MM.1S (cell line): ENCODE data around the gene ARSA.

ENCODE experiments used
- DNase-seq: peaks from one replicate; pipeline ENCODE4 v3.0.0-alpha.2; 2015
- H2AFZ ChIP-seq: fragments of 300-600 bp; sonication (generic); 2 replicates; pipeline ENCODE4 v1.6.0; 2016; ENCODE audit warnings: antibody characterized with exemption, low read length
- H3F3A ChIP-seq: fragments of 300-600 bp; sonication (generic); 2 replicates; pipeline ENCODE4 v1.6.1; 2016; ENCODE audit warnings: mild to moderate bottlenecking, antibody characterized with exemption, low read length, moderate library complexity, mixed read lengths; ENCODE audit not compliant: insufficient read depth
- H3K27ac ChIP-seq: fragments of 300-600 bp; sonication (generic); 2 replicates; pipeline ENCODE4 v1.5.1; 2016; ENCODE audit warnings: mild to moderate bottlenecking, low read length
- H3K27me3 ChIP-seq: fragments of 300-600 bp; sonication (generic); replicated peaks from 2 replicates; pipeline ENCODE4 v1.6.0; 2016; ENCODE audit warnings: low read length; ENCODE audit not compliant: insufficient read depth
- H3K36me3 ChIP-seq: fragments of 300-600 bp; sonication (generic); replicated peaks from 2 replicates; pipeline ENCODE4 v1.6.1; 2016; ENCODE audit warnings: mild to moderate bottlenecking, low read length, mixed read lengths; ENCODE audit not compliant: insufficient read depth
- H3K4me1 ChIP-seq: fragments of 300-600 bp; sonication (generic); 2 replicates; pipeline ENCODE4 v1.6.1; 2016; ENCODE audit warnings: low read length, mixed read lengths
- H3K4me2 ChIP-seq: fragments of 300-600 bp; sonication (generic); 2 replicates; pipeline ENCODE4 v1.6.0; 2016; ENCODE audit warnings: low read depth, low read length
- H3K4me3 ChIP-seq: fragments of 300-600 bp; sonication (generic); 2 replicates; pipeline ENCODE4 v1.5.1; 2016; ENCODE audit warnings: low read length, mixed read lengths
- H3K79me2 ChIP-seq: fragments of 300-600 bp; sonication (generic); 2 replicates; pipeline ENCODE4 v1.6.1; 2016; ENCODE audit warnings: mixed run types, low read length, mixed read lengths
- H3K9ac ChIP-seq: fragments of 300-600 bp; sonication (generic); 2 replicates; pipeline ENCODE4 v1.6.1; 2016; ENCODE audit warnings: low read length, mixed read lengths
- H3K9me2 ChIP-seq: fragments of 300-600 bp; sonication (generic); replicated peaks from 2 replicates; pipeline ENCODE4 v1.6.1; 2016; ENCODE audit warnings: mild to moderate bottlenecking, low read length, mixed read lengths; ENCODE audit not compliant: insufficient read depth
- H3K9me3 ChIP-seq: fragments of 300-600 bp; sonication (generic); replicated peaks from 2 replicates; pipeline ENCODE4 v1.6.1; 2016; ENCODE audit warnings: mild to moderate bottlenecking, low read length, mixed read lengths; ENCODE audit not compliant: insufficient read depth
- H4K20me1 ChIP-seq: fragments of 300-600 bp; sonication (generic); 2 replicates; pipeline ENCODE4 v1.6.1; 2016; ENCODE audit warnings: mild to moderate bottlenecking, low read length, moderate library complexity, mixed read lengths; ENCODE audit not compliant: insufficient read depth
- CTCF ChIP-seq: fragments of 300-600 bp; sonication (generic); IDR thresholded peaks from 2 replicates; pipeline ENCODE4 v1.5.1; 2016; ENCODE audit warnings: antibody characterized with exemption, low read length, mixed read lengths
- EZH2 ChIP-seq: fragments of 300-600 bp; sonication (generic); optimal IDR thresholded peaks from 2 replicates; pipeline ENCODE3; 2017; ENCODE audit warnings: low read depth, mild to moderate bottlenecking, antibody characterized with exemption, low read length, mixed read lengths
- EZH2phosphoT487 ChIP-seq: fragments of 300-600 bp; sonication (generic); IDR thresholded peaks from 2 replicates; pipeline ENCODE4 v1.6.1; 2018; ENCODE audit warnings: antibody characterized with exemption, low read length

ARSA gene

GRCh38 chr22:50630376-50630775 lies 2.4 kb upstream of the ARSA start:
- Histone ChIP-seq H3K79me2 (peaks cover 15% of the 10 kb centered on the region), H2AFZ (no peak overlapping the region), H3K36me3 (no peaks in the 10 kb centered on the region), H3K9me2 (no peaks in the 10 kb centered on the region), H3K9me3 (no peaks in the 10 kb centered on the region), H3K27ac (no peak overlapping the region), H3K4me1 (peaks cover 8% of the 10 kb centered on the region; the same call in 1 of the 2 replicates), H3K4me3 (no peak overlapping the region), H3K4me2 (no peak overlapping the region), H3F3A (no peaks in the 10 kb centered on the region), H3K27me3 (0 out of 2 replicates have a peak, but pooled peaks cover 8% of the 10 kb centered on the region), H3K9ac (no peak overlapping the region), H4K20me1 (no peaks in the 10 kb centered on the region)
- TF ChIP-seq CTCF: no peak
- no peak for TF ChIP-seq EZH2phosphoT487
- TF ChIP-seq EZH2: no peak
- DNase-seq: no peak

GRCh38 chr22:50628543-50629134 lies 687 bp upstream of the ARSA start:
- Histone ChIP-seq H3K36me3 (no peaks in the 10 kb centered on the region), H3K9ac (peak overlapping the region; percentile 64; the same call in 1 of the 2 replicates), H3K27ac (no peak overlapping the region), H3K27me3 (0 out of 2 replicates have a peak, but pooled peaks cover 6% of the 10 kb centered on the region), H3K79me2 (peaks cover 15% of the 10 kb centered on the region), H3K4me1 (peaks cover 8% of the 10 kb centered on the region; the same call in 1 of the 2 replicates), H4K20me1 (no peaks in the 10 kb centered on the region), H3K9me3 (no peaks in the 10 kb centered on the region), H3K9me2 (no peaks in the 10 kb centered on the region), H3K4me3 (peak overlapping the region; percentile 83), H2AFZ (peak overlapping the region; percentile 85), H3K4me2 (peak overlapping the region; percentile 93), H3F3A (no peaks in the 10 kb centered on the region)
- TF ChIP-seq CTCF (no peak), EZH2 (no peak), EZH2phosphoT487 (no peak)
- DNase-seq: no peak

GRCh38 chr22:50626850-50627641 lies 906 bp downstream of the ARSA start:
- Histone ChIP-seq H3K36me3 (no peaks in the 10 kb centered on the region), H2AFZ (peak overlapping the region; percentile 96), H3K4me2 (peak overlapping the region; percentile 95), H3K4me3 (peak overlapping the region; percentile 98), H4K20me1 (no peaks in the 10 kb centered on the region), H3F3A (peaks cover 3% of the 10 kb centered on the region), H3K4me1 (peaks cover 22% of the 10 kb centered on the region), H3K79me2 (peaks cover 15% of the 10 kb centered on the region), H3K9ac (peak overlapping the region; percentile 85), H3K27ac (no peak overlapping the region; the same call in 1 of the 2 replicates), H3K9me2 (no peaks in the 10 kb centered on the region), H3K27me3 (no peaks in the 10 kb centered on the region), H3K9me3 (no peaks in the 10 kb centered on the region)
- no peak for TF ChIP-seq EZH2phosphoT487
- TF ChIP-seq EZH2: no peak
- no peak for TF ChIP-seq CTCF
- DNase-seq: no peak
